Activated CD4-positive, alpha-beta memory T cell treated with anti-CD3 and anti-CD28 coated beads for 36 hours (primary cell): ENCODE data around the gene AMER2. TPM values are rescaled to one million over a fixed set of nuclear protein-coding genes. Genes with fewer than 3 reads are reported as not detected.
"Not testable (repeated sequence)": the region's sequence is repeated elsewhere in the genome, so short reads cannot be mapped to it uniquely, and the experiment has no call there.

ENCODE experiments used
- CTCF ChIA-PET: fragments of 350-600 bp; sonication (Branson Sonifier 250); formaldehyde crosslinking; loops from one replicate; lab custom pipeline; 2021; ENCODE audit warnings: antibody characterized with exemption, inconsistent platforms; lab: Charles Lee
- POLR2A ChIA-PET: fragments of 350-600 bp; sonication (Branson Sonifier 250); formaldehyde crosslinking; loops from one replicate; lab custom pipeline; 2021; ENCODE audit warnings: antibody characterized with exemption; lab: Charles Lee
- DNase-seq: peaks from one replicate; pipeline ENCODE4 v3.0.0-alpha.2; 2020
- H3K27ac Mint-ChIP-seq: one replicate; pipeline ENCODE4 v1.8.0; 2021; ENCODE audit warnings: mixed read lengths
- H3K27me3 Mint-ChIP-seq: one replicate; pipeline ENCODE4 v1.8.0; 2021; ENCODE audit warnings: mixed read lengths
- H3K36me3 Mint-ChIP-seq: one replicate; pipeline ENCODE4 v1.8.0; 2021; ENCODE audit warnings: mixed read lengths
- H3K4me1 Mint-ChIP-seq: one replicate; pipeline ENCODE4 v1.8.0; 2021; ENCODE audit warnings: low read depth, mixed read lengths
- H3K4me3 Mint-ChIP-seq: one replicate; pipeline ENCODE4 v1.8.0; 2021; ENCODE audit warnings: mild to moderate bottlenecking, mixed read lengths
- H3K9me3 Mint-ChIP-seq: one replicate; pipeline ENCODE4 v1.8.0; 2021; ENCODE audit warnings: mixed read lengths
- intact Hi-C: fragments of 100-400 bp; cut with micrococcal nuclease; formaldehyde crosslinking; loops from one replicate; pipeline ENCODE4 v1.15.1; 2023
- total RNA-seq, 2 experiments: library from RNA; stranded (reverse); gene quantifications; one replicate each; pipeline ENCODE4 v1.2.3, GENCODE V29; 2021

The AMER2 gene
- total RNA-seq, 2 experiments from 2014 or later, result not detected

DNA sequence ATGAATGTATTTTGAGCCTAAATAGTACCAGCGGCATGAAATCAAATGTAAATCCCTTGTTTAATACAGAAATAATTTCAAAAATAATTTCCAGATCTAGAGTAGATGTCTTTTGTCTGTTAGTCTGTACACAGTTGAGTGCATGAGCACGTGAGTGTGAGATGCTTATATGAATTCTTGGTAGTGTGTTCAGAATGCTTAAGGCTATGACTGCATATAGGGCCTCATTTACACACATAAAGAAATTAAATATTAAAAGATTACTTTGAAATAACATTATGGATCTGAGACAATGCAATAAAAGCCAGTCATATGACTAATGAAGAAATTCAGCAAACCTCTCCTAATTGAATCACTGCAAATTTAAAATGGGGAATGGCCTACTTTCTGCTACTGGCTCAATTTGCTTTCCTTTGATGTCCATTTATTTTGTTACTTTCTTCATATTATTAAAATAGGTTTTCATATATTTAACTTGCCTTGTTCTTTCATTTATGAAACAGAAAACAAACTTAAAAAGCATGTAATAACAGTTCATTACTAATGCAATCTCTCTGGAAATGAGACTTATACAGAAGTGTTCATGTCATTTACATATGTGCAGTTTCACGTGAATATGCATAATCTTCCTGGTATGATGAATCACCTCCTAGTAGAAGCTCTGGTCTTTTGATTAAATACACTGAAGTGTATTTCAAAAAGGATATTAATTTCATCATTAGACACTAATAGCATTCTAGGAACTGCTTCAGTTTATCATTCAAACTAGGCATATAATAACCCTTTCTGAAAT lies 4.5 kb downstream of the AMER2 start:
- Mint-ChIP-seq H3K4me1 (peaks cover 11% of the 10 kb centered on the region), H3K27ac (no peak overlapping the region), H3K36me3 (no peaks in the 10 kb centered on the region), H3K4me3 (no peak overlapping the region), H3K9me3 (no peaks in the 10 kb centered on the region), H3K27me3 (peaks cover 43% of the 10 kb centered on the region)
- CTCF ChIA-PET, result no interaction called here
- intact Hi-C loops, result no loop called here
- DNase-seq, result no peak
- POLR2A ChIA-PET, result no interaction called here

DNA sequence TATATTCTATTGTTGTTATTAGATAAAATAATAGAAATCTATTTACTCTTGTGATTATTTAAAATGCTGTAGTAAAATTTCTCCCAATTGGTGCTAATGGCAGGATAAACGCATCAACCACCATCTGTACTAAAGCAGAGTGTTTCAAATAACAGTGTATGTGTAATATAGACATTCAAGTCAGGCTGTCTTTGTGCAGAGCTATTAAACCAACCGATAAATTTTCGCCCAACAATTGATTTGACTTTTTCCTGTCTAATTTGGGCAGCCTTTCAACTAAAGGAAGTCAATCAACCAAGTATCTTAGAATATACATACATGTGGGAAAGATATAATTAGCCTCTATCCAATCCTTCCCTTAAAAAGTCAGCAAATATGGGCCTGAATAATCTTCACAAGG lies 5.8 kb downstream of the AMER2 start:
- intact Hi-C loops, result no loop called here
- Mint-ChIP-seq H3K9me3 (no peaks in the 10 kb centered on the region), H3K36me3 (no peaks in the 10 kb centered on the region), H3K4me1 (peaks cover 2% of the 10 kb centered on the region), H3K4me3 (no peak overlapping the region), H3K27me3 (peaks cover 33% of the 10 kb centered on the region), H3K27ac (no peak overlapping the region)
- DNase-seq, result no peak
- ChIA-PET POLR2A (no interaction called here), CTCF (no interaction called here)

DNA sequence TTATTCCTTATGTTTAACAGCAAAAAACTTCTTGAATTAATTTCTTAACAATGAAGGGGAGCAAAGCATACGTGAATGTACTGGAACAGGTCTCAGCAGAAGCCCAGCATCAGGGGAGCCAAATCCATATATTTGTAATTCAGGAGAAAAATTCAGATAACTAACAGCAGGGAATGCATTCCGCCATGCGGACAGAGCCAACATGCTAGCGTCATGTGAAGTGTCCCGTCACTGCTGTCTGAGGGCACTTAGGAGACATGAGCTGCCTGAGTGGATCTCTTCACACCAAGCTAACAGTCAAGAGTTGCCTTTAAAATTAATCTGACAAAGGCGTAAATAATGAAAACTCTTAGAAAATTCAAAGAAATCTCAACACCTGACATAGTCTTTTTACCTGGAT lies 6.4 kb downstream of the AMER2 start:
- no peaks in the 10 kb centered on the region for H3K4me1 Mint-ChIP-seq
- DNase-seq, result no peak
- no peaks in the 10 kb centered on the region for H3K9me3 Mint-ChIP-seq
- H3K36me3 Mint-ChIP-seq, result no peaks in the 10 kb centered on the region
- no peak overlapping the region for H3K27ac Mint-ChIP-seq
- POLR2A ChIA-PET, result no interaction called here
- no peak overlapping the region for H3K4me3 Mint-ChIP-seq
- CTCF ChIA-PET, result no interaction called here
- peaks cover 29% of the 10 kb centered on the region for H3K27me3 Mint-ChIP-seq
- intact Hi-C loops, result no loop called here

DNA sequence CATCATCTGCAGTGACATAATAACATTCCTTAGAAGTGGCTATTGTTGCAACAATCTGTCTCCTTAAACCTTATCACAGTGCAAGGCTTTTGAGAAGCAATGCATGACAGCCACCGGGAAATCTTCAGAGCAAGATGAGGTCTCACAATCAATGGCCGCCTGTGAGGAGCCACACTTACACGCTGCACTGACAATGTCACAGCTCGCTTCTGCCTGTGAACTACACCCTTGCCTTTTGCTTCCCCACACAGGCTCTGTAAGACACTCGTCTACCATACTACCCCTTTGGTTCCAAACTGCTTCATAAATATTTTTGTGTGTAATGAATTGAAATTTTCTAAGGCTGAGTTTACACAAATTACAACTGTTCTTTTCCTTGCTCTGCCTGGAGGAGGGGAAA lies 6.9 kb downstream of the AMER2 start:
- CTCF ChIA-PET, H3K27ac Mint-ChIP-seq, H3K4me3 Mint-ChIP-seq, H3K36me3 Mint-ChIP-seq, H3K9me3 Mint-ChIP-seq, intact Hi-C loops, H3K4me1 Mint-ChIP-seq, DNase-seq, POLR2A ChIA-PET: not testable (repeated sequence)
- H3K27me3 Mint-ChIP-seq, result peaks cover 26% of the 10 kb centered on the region

DNA sequence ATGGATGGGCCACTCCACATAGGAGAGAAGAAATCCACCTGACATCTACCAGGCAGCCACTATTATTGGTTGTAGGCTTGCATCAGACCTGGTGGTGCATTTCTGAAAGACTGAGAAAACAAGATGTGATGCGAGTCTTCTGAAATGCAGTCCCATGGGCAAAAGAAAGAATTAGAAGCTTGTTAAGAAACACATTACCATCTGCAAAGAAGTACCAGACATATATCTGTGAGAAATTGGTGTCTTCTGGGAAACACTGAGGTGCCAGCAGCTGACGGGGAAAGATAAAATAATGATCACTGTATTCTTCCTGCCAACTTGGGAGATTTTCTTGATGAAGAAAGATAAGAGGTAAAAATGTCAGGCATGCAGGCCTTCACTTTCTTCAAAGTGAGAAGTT lies 14.4 kb downstream of the AMER2 start:
- no peak overlapping the region for H3K27ac Mint-ChIP-seq
- H3K4me1 Mint-ChIP-seq, result no peaks in the 10 kb centered on the region
- DNase-seq, result no peak
- ChIA-PET POLR2A (no interaction called here), CTCF (no interaction called here)
- no peaks in the 10 kb centered on the region for H3K36me3 Mint-ChIP-seq
- peaks cover 5% of the 10 kb centered on the region for H3K27me3 Mint-ChIP-seq
- intact Hi-C loops, result no loop called here
- no peaks in the 10 kb centered on the region for H3K9me3 Mint-ChIP-seq
- H3K4me3 Mint-ChIP-seq, result no peak overlapping the region

DNA sequence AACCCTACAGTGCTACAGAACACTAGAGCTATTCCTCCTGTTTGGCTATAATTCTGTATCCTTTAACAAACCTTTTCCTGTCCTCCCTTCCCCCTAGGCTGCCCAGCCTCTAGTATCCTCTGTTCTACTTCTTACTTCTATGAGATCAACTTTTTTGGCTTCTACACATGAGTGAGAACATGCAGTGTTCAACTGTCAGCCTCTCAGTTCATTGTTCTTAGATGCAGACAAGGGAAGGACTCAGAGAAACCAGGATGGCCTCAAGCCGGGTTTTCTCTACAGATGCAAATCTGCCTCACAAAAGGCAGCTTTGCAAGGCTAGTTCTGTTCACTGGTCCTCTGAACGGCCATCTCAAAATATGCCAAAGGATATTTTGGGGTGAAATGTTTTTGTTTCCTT lies 18.4 kb downstream of the AMER2 start:
- Mint-ChIP-seq H3K9me3 (no peaks in the 10 kb centered on the region), H3K4me3 (no peak overlapping the region), H3K27ac (no peak overlapping the region), H3K4me1 (no peaks in the 10 kb centered on the region), H3K36me3 (no peaks in the 10 kb centered on the region), H3K27me3 (peaks cover 13% of the 10 kb centered on the region)
- POLR2A ChIA-PET, result no interaction called here
- intact Hi-C loops, result no loop called here
- no peak for DNase-seq
- CTCF ChIA-PET, result no interaction called here

DNA sequence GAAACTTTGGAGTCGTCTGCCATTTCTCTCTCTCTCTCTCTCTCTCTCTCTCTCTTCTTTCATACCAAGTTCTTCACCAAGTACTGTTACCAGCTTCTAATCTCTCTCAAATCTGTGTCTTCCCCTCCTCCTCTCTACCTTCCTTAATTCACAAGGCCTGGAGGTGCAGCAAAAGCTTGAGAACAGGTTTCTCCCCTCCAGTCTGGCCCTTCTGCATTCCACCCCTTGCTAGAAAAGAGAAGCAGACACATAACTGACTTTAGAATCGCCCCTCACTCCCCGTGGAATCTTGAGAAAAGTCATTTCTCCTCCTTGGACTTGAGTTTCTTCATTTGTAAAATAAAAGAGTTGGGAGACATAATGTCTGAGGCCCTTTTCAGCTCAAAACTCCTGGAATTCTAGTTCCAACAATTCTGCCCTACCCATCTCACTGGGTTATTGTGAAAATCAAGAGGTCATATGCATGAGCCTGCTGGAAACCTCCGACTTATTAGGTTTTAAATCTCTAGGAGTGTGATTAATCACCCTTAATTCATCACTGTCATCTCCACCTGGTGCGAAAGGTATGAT lies 20.4 kb downstream of the AMER2 start:
- Mint-ChIP-seq H3K4me1 (no peaks in the 10 kb centered on the region), H3K4me3 (no peak overlapping the region), H3K36me3 (no peaks in the 10 kb centered on the region), H3K9me3 (no peaks in the 10 kb centered on the region), H3K27ac (no peak overlapping the region), H3K27me3 (peaks cover 15% of the 10 kb centered on the region)
- CTCF ChIA-PET, result no interaction called here
- intact Hi-C loops, result no loop called here
- DNase-seq, result no peak
- POLR2A ChIA-PET, result no interaction called here

DNA sequence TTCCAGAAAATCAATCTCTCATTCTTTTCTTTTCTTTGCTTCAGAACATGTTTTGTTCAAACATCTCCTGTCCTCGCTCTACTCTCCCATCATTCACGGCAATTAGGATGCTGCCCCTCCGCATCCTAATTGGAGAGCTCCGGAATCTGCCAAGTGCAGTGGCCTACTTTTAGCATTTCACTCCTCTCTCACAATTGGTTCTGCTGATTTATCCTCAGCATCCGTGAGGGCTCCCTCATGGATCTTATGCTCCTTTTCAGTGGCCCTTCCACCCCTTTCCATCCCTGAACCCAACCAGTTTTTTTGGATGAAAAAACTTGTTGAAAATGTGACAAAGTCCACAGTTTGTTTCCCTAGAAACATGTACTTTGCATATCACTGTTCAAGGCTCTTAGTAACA lies 22.4 kb downstream of the AMER2 start:
- ChIA-PET CTCF (no interaction called here), POLR2A (no interaction called here)
- no peak for DNase-seq
- H3K27me3 Mint-ChIP-seq, result peaks cover 15% of the 10 kb centered on the region
- no peak overlapping the region for H3K27ac Mint-ChIP-seq
- no peaks in the 10 kb centered on the region for H3K9me3 Mint-ChIP-seq
- intact Hi-C loops, result no loop called here
- H3K36me3 Mint-ChIP-seq, result no peaks in the 10 kb centered on the region
- H3K4me1 Mint-ChIP-seq, result no peaks in the 10 kb centered on the region
- no peak overlapping the region for H3K4me3 Mint-ChIP-seq

DNA sequence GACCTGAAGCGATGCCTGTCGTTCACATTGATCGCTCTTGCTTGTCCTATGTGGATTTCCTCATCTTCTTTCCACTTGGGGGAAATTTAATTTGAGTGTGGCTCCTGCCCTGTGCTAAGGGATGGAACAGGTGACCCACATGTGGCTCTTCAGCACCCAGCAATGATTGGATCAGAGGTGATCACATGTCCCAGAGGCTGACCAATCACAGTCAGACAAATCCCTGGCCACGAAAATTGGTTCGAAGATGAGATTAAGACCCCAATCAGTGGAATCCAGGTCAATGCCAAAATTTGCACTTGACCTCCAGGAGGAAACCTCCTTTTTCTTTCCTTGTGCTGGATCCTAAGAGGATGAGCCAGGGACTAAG lies 23.7 kb downstream of the AMER2 start:
- intact Hi-C loops, result no loop called here
- Mint-ChIP-seq H3K27me3 (peaks cover 17% of the 10 kb centered on the region), H3K4me3 (no peak overlapping the region), H3K4me1 (no peaks in the 10 kb centered on the region), H3K36me3 (no peaks in the 10 kb centered on the region), H3K27ac (no peak overlapping the region), H3K9me3 (no peaks in the 10 kb centered on the region)
- CTCF ChIA-PET, result no interaction called here
- POLR2A ChIA-PET, result no interaction called here
- no peak for DNase-seq

DNA sequence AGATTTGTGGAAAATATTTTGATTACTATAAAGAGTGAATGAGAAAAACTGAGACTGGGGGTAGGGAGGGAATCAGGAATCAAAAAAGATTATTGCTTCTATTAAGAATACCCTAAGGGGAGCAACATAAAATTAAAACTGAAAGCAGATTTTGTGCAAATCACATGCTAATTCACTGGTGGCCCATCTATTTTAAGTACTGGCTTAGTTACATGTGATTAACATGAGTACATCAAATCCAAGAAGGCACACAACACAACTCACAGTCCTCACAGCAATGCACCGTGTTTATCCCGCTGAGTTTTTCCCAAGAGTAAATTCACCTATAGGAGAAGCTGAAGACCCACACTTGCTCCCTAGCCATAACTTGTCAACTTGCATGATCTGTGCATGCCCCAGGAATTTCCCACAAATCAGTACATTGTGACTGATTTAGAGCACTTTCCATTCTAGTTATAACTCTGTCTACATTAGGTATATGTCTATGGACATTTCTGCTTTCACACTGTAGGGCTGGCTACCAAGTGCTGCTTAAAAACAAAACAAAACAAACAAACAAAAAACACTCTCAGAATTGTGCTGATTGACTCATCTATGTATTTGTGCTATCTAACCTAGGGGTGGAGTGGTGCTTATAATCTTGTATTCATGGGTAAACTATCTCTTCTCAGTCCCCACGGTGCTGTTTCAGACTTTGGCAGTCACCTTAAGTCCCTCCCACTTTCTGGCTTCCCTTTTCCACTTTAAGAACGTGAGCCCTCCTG lies 24.3 kb downstream of the AMER2 start:
- no peak for DNase-seq
- Mint-ChIP-seq H3K27ac (no peak overlapping the region), H3K4me1 (no peaks in the 10 kb centered on the region), H3K36me3 (no peaks in the 10 kb centered on the region), H3K4me3 (no peak overlapping the region), H3K27me3 (peaks cover 18% of the 10 kb centered on the region), H3K9me3 (no peaks in the 10 kb centered on the region)
- CTCF ChIA-PET, result no interaction called here
- intact Hi-C loops, result no loop called here
- POLR2A ChIA-PET, result no interaction called here

DNA sequence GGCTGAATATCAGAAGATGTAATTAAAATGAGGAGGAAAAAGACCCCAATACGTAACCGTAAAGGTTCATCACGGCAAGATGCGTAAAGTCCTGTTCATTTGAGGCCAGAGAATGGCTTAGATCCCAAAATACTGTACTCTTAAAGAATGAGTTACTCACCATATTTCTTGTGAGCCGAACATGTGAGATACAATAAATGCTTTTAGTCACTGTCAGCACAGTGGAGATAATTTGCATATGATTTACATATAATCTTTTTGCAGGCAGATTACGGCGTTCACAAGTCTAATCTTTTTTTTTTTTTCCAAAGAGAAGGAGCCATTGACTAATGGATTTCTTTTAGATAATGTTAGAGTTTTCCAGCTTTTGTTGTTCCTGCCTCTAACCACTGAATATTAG lies 28.4 kb downstream of the AMER2 start:
- intact Hi-C loops, result no loop called here
- H3K9me3 Mint-ChIP-seq, result no peaks in the 10 kb centered on the region
- no peaks in the 10 kb centered on the region for H3K4me1 Mint-ChIP-seq
- ChIA-PET POLR2A (no interaction called here), CTCF (no interaction called here)
- no peaks in the 10 kb centered on the region for H3K36me3 Mint-ChIP-seq
- no peak overlapping the region for H3K4me3 Mint-ChIP-seq
- peaks cover 11% of the 10 kb centered on the region for H3K27me3 Mint-ChIP-seq
- no peak overlapping the region for H3K27ac Mint-ChIP-seq
- DNase-seq, result no peak

DNA sequence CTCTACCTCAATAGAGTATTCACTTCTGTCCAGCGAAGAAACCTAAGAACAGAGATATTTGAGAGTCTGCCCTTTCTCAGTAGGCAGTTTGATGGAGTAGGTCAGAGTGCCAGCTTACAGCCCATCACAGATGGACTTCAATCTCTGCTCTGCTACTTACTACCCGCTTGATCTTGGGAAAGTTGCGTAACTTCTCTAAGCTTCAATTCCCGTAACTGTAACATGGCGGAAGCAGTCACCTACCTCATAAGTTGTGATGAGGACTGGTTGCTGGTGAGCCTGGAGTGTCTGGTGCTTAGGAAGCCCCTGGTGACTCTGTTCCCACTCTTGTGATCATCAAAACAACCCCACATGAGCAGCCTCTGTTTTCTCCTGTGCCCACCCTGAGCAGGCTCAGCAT lies 31.0 kb downstream of the AMER2 start:
- Mint-ChIP-seq H3K4me3 (no peak overlapping the region), H3K27me3 (peaks cover 18% of the 10 kb centered on the region), H3K27ac (no peak overlapping the region), H3K9me3 (no peaks in the 10 kb centered on the region), H3K36me3 (no peaks in the 10 kb centered on the region), H3K4me1 (no peaks in the 10 kb centered on the region)
- POLR2A ChIA-PET, result no interaction called here
- intact Hi-C loops, result no loop called here
- no peak for DNase-seq
- CTCF ChIA-PET, result no interaction called here

DNA sequence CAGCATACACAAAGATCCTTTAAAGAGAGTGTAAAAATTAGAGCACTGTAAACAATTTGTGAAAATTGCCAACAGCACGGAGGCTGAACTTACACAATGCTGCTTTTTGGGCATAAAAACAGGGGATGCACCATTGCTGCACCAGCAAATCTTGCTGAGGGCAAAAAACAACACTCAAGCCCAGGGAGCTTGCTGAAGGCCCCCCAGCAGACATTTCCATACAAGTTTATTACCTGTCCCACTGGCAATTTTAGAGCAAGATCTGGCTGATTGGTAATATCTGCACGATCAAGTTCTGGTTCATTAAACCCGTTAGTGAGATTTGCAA lies 34.3 kb downstream of the AMER2 start:
- no peak overlapping the region for H3K27ac Mint-ChIP-seq
- intact Hi-C loops, result no loop called here
- peaks cover 19% of the 10 kb centered on the region for H3K27me3 Mint-ChIP-seq
- H3K4me3 Mint-ChIP-seq, result no peak overlapping the region
- no peaks in the 10 kb centered on the region for H3K4me1 Mint-ChIP-seq
- no peak for DNase-seq
- H3K36me3 Mint-ChIP-seq, result no peaks in the 10 kb centered on the region
- ChIA-PET POLR2A (no interaction called here), CTCF (no interaction called here)
- H3K9me3 Mint-ChIP-seq, result peaks cover 7% of the 10 kb centered on the region
